Kidney (tissue), 14 donors: Measurements from ENCODE around the gene DUOX1. TPM values are rescaled to one million over a fixed set of nuclear protein-coding genes. Genes with fewer than 3 reads are reported as not detected.
A peak's percentile ranks its signal among the peaks of the same experiment; 100 is the strongest.

Experiments used
- DNase-seq, 5 donors: peaks; one replicate each; pipeline ENCODE4 v3.0.0-alpha.2; 2013 to 2020
- FAIRE-seq: peaks from 2 replicates; lab custom pipeline; 2012; peaks lifted over from hg19 to GRCh38; lab: Jason Lieb, UNC
- H3K27ac ChIP-seq, 2 donors: one replicate each; pipeline ENCODE4 v1.7.0; 2013; ENCODE audit warnings: low read depth in 2 of 2, low read length in 2 of 2, inconsistent platforms in 1 of 2
- H3K27me3 ChIP-seq: one replicate; pipeline ENCODE4 v1.7.1; 2013; ENCODE audit warnings: low read length, inconsistent platforms; ENCODE audit not compliant: control insufficient read depth, insufficient read depth
- H3K36me3 ChIP-seq, 3 donors: one replicate each; pipeline versions ENCODE4 v1.7.0 to v1.7.1; 2013; ENCODE audit warnings: low read length in 3 of 3, control low read depth in 1 of 3, inconsistent platforms in 1 of 3; ENCODE audit not compliant: insufficient read depth in 3 of 3, control insufficient read depth in 2 of 3
- H3K4me1 ChIP-seq, 3 donors: one replicate each; pipeline versions ENCODE4 v1.7.0 to v1.7.1; 2013; ENCODE audit warnings: low read length in 3 of 3, inconsistent platforms in 1 of 3, low read depth in 1 of 3; ENCODE audit not compliant: control insufficient read depth in 2 of 3, insufficient read depth in 2 of 3
- H3K4me3 ChIP-seq, 3 donors: one replicate each; pipeline versions ENCODE4 v1.7.0 to v1.8.1; 2013; ENCODE audit warnings: low read length in 3 of 3, control low read depth in 1 of 3, inconsistent platforms in 1 of 3
- H3K9ac ChIP-seq, 3 donors: one replicate each; pipeline versions ENCODE4 v1.7.0 to v1.7.1; 2013; ENCODE audit warnings: low read length in 3 of 3, control low read depth in 1 of 3, inconsistent platforms in 1 of 3
- H3K9me3 ChIP-seq, 3 donors: one replicate each; pipeline versions ENCODE4 v1.7.0 to v1.7.1; 2013; ENCODE audit warnings: low read length in 3 of 3, control low read depth in 1 of 3, inconsistent platforms in 1 of 3; ENCODE audit not compliant: control insufficient read depth in 2 of 3, insufficient read depth in 1 of 3
- intact Hi-C: fragments of 100-400 bp; cut with DNase I; formaldehyde crosslinking; loops from one replicate; pipeline ENCODE4 v1.11.1; 2022
- polyA plus RNA-seq: library from polyadenylated mRNA; stranded (reverse); fragments of 350-450 nt; fragmentation: Illumina TruSeq; extraction: RNeasy Lipid Tissue Mini Kit (QIAGEN cat#74804); gene quantifications from one replicate; pipeline ENCODE4 v1.2.3, GENCODE V29; 2014; ENCODE audit warnings: low read depth, low replicate concordance; ENCODE audit not compliant: insufficient read depth
- total RNA-seq: library from RNA; stranded (reverse); fragmentation: NEBNext Ultra II Directional; extraction: Animal tissue kit (Norgen Biotek cat#: 25700); gene quantifications from one replicate; pipeline ENCODE4 v1.2.1, GENCODE V29; 2021
- TF ChIP-seq, protein P1 (sequence below): IDR thresholded peaks from 3 replicates; pipeline ENCODE4 v1.5.1; 2012; ENCODE audit warnings: mild to moderate bottlenecking, moderate library complexity, borderline replicate concordance; ENCODE audit not compliant: insufficient read depth; ENCODE audit errors: extremely low read depth
- donor health status: control.
- donor health status: control.
- donor health status: control.
- donor health status: control.
- donor health status: control.
- donor health status: DM: yes; HTN: yes; CAD: no.
- donor health status: Normal renal cell carcinoma (clear cell type).

DUOX1 gene
- total and polyA plus RNA-seq, 2 donors from 2014 or later: 0.26 to 1.6 TPM

DNA sequence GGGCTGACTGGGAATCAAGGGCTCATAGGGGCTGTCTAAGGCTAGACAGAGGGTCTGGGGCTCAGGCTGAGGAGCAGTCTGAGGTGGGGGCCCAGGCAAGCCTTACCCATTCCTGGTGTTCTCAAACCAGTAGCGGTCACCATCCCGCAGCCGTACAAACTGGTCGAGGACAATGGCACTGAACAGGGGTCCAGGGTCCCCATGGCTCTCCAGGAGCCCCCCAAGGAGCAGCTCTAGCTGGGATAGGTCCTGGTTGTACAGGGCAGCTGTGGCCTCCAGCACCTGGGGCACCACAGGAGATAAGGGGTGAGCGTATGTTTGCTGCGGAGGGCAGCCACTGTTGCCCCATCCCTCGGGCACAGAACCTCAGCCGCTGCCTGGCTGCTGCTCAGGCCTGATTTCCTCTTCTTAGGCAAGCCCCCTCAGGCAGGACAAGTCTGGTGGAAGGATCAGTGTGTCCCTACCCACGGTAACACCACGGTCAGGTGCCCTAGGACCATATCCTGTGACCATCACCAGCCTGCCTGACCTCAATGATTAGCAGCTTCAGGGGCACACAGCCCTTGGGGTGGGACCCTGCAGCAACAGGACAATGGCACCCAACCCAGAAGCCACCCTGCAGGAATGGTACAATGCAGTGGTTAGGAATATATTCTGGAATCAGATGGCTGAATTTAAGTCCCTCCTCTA lies 21.7 kb upstream of the DUOX1 start:
- TF ChIP-seq, protein P1, sequence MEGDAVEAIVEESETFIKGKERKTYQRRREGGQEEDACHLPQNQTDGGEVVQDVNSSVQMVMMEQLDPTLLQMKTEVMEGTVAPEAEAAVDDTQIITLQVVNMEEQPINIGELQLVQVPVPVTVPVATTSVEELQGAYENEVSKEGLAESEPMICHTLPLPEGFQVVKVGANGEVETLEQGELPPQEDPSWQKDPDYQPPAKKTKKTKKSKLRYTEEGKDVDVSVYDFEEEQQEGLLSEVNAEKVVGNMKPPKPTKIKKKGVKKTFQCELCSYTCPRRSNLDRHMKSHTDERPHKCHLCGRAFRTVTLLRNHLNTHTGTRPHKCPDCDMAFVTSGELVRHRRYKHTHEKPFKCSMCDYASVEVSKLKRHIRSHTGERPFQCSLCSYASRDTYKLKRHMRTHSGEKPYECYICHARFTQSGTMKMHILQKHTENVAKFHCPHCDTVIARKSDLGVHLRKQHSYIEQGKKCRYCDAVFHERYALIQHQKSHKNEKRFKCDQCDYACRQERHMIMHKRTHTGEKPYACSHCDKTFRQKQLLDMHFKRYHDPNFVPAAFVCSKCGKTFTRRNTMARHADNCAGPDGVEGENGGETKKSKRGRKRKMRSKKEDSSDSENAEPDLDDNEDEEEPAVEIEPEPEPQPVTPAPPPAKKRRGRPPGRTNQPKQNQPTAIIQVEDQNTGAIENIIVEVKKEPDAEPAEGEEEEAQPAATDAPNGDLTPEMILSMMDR: no peak
- no peak overlapping the region for H3K9ac ChIP-seq
- H3K9me3 ChIP-seq: no peaks in the 10 kb centered on the region
- no peak overlapping the region for H3K27ac ChIP-seq
- H3K4me3 ChIP-seq: no peak overlapping the region
- DNase-seq (peak in 1 of 5 donors; percentile 24), FAIRE-seq (no peak)
- H3K36me3 ChIP-seq: no peaks in the 10 kb centered on the region
- H3K27me3 ChIP-seq: peaks cover 20% of the 10 kb centered on the region
- intact Hi-C loops: no loop called here
- H3K4me1 ChIP-seq: peaks cover 0 to 11% (median 0%) of the 10 kb centered on the region in 3 donors

DNA sequence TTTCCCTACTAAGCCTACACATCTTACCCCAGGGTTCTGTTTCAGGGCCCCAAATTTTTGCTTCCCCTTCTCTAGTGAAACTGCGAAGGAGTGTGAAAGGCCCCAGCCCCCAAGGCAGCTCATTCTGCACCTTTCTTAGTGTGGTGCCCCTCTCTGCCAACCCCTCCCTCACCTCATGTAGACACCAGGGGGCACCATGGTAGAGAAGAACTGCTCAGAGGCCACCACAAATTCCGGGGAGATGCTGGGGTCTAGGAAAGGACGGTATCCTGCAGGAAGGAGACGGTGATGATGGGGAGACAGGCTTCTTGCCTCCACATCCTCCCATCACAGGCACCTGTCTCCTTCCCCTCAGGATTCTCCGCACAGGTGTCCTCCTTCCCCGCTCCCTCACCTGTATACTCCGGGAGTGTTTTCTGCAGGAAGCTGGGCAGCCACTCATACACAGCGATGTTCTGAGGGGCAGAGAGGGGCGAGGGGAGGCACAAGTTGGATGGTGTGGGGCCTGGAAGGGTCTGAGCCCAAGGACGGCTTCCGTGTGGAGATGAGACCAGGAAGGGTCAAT lies 19.5 kb upstream of the DUOX1 start:
- Histone ChIP-seq H3K27me3 (peaks cover 41% of the 10 kb centered on the region), H3K36me3 (no peaks in the 10 kb centered on the region), H3K4me1 (peaks cover 0 to 23% (median 0%) of the 10 kb centered on the region in 3 donors), H3K4me3 (no peak overlapping the region), H3K9me3 (no peaks in the 10 kb centered on the region), H3K9ac (no peak overlapping the region), H3K27ac (no peak overlapping the region)
- FAIRE-seq: no peak
- TF ChIP-seq, protein P1: no peak
- DNase-seq: no peak
- intact Hi-C loops: no loop called here

DNA sequence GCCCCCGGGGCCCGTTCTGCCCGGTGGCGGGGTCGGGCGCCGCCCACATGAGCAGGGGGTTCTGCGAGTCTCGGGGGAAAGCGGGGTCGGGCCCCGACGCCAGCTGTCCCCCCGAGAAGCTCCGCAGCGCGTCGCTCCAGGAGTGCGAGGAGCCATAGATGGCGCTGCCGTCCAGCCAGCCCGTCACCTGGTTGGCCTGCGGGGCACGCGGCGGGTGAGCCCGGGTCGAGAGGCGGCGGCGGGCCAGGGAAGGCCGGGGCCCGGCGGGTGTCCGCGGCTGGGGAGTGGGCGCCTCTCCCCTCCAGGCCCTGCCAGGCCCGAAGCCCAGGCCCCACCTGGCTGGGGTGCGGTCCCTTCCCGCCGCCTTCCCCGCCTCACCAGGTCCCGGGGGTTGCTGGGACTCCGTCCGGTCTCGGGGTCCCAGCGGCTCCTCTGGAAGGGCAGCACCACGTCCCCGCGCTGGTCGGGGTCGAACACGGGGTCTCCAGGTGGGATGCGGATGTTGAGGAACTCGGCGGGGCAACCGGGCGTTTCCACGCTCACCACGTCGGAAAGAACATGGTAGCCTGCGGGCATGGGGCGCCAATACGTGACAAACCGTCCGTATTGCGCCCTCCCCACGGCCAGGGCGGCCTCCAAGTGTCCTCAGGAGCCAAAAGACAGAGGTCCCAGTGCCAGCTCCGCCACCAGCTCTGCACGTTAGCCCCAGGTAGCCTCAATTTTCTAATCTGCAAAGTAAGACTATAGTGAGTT lies 18.2 kb upstream of the DUOX1 start:
- intact Hi-C loops: no loop called here
- FAIRE-seq: no peak

More for the DNA sequence above, 18.2 kb upstream of the DUOX1 start:
- H3K9me3 ChIP-seq: no peaks in the 10 kb centered on the region
- peaks cover 53% of the 10 kb centered on the region for H3K27me3 ChIP-seq
- H3K4me3 ChIP-seq: no peak overlapping the region
- H3K36me3 ChIP-seq: no peaks in the 10 kb centered on the region
- TF ChIP-seq, protein P1: no peak
- DNase-seq: no peak
- no peak overlapping the region for H3K27ac ChIP-seq
- H3K9ac ChIP-seq: no peak overlapping the region
- H3K4me1 ChIP-seq: peaks cover 0 to 25% (median 0%) of the 10 kb centered on the region in 3 donors
